ENCODE data around the gene SEBOX.

DNA sequence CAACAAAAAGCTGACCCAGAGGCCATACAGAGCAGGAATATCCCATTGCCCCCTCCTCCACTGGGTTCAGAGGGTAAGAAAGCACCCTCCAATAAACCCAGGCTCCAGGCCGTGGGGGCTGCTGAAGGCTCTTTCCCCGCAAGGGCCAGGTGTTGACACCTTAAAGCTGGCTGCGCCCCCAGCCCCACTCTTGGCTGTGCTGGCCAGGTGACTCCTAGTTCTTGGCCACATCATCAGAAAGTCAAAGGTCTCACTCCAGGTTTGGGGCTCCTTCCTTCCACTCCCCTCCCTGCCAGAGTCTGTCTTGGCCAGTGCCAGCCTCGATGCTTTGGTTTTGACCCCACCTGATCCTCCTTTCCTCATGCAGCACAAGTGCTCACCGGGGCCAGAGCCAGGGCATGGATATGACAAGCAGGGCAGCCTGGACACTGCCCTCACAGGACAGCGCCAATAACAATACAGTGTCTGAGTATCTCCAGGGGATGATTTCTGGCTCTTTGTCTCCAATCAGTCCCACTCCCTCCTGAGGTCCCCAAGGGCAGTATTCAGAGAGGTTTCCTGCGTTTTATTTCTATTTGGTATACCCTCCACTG lies 32.8 kb upstream of the SEBOX start:
- no peak for TF ChIP-seq ATF3 (IDR thresholded peaks at IDR 0.05; ENCODE audit: insufficient read depth, low read depth, low read length)
- TF ChIP-seq EZH2 (IDR thresholded peaks at IDR 0.05; ENCODE audit: low read depth, low read length, severe bottlenecking) = no peak
- TF ChIP-seq POLR2AphosphoS5 (IDR thresholded peaks at IDR 0.05; ENCODE audit: low read depth, low read length) = no peak
- no peak for TF ChIP-seq POLR2A (IDR thresholded peaks at IDR 0.05; ENCODE audit: control extremely low read depth in 1 of 2, low read depth in 2 of 2, low read length in 2 of 2)
- no peak for TF ChIP-seq CTCF (IDR thresholded peaks at IDR 0.05; ENCODE audit: control extremely low read depth in 1 of 3, insufficient read depth in 1 of 3, low read depth in 1 of 3, low read length in 3 of 3)
- TF ChIP-seq JUND (IDR thresholded peaks at IDR 0.05; ENCODE audit: low read length) = no peak
- TF ChIP-seq RFX5 (IDR thresholded peaks at IDR 0.05; ENCODE audit: borderline replicate concordance, low read depth, low read length) = no peak
- TF ChIP-seq MAFK (IDR thresholded peaks at IDR 0.05; ENCODE audit: low read depth, low read length) = no peak
- TF ChIP-seq SUZ12 (IDR thresholded peaks at IDR 0.05; ENCODE audit: low read length) = no peak
- no peak for TF ChIP-seq EGR1 (IDR thresholded peaks at IDR 0.05; ENCODE audit: borderline replicate concordance, low read depth, low read length)
- no peak for TF ChIP-seq E2F6 (IDR thresholded peaks at IDR 0.05)
- TF ChIP-seq PHF8 (conservative IDR thresholded peaks at IDR 0.05; ENCODE audit: low read depth, low read length) = no peak
- TF ChIP-seq RAD21 (IDR thresholded peaks at IDR 0.05 in 1 of 2, conservative IDR thresholded peaks at IDR 0.05 in 1 of 2; ENCODE audit: low read depth in 2 of 2, low read length in 2 of 2) = no peak
